Gastroesophageal sphincter (tissue), 4 donors: ENCODE measurements around the gene MRPL37. TPM values are rescaled to one million over a fixed set of nuclear protein-coding genes. Genes with fewer than 3 reads are reported as not detected.

Source experiments
- ATAC-seq: fragments of 150-250 bp; one replicate; pipeline ENCODE4 v1.9.1; 2016; ENCODE audit warnings: mild to moderate bottlenecking, moderate library complexity
- H3K27ac ChIP-seq, 4 donors: fragments of 200-600 bp; sonication (generic) in 3 of 4; 1 replicate in 3 of 4; 2 replicates in 1 of 4; pipeline ENCODE4 v1.5.1; 2016 to 2019
- H3K27me3 ChIP-seq: fragments of 200-600 bp; sonication (generic); one replicate; pipeline ENCODE4 v1.5.1; 2019
- H3K36me3 ChIP-seq, 2 donors: fragments of 200-600 bp; sonication (generic); one replicate each; pipeline ENCODE4 v1.5.1; 2019; ENCODE audit warnings: control low read depth in 1 of 2
- H3K4me1 ChIP-seq, 3 donors: fragments of 200-600 bp; sonication (generic); 1 replicate in 2 of 3; 2 replicates in 1 of 3; pipeline ENCODE4 v1.5.1; 2016 to 2019; ENCODE audit warnings: control low read depth in 2 of 3
- H3K4me3 ChIP-seq, 2 donors: fragments of 200-600 bp; sonication (generic); one replicate each; pipeline ENCODE4 v1.5.1; 2019; ENCODE audit warnings: mild to moderate bottlenecking in 1 of 2, moderate library complexity in 1 of 2
- H3K9me3 ChIP-seq, 3 donors: fragments of 200-600 bp; sonication (generic); one replicate each; pipeline ENCODE4 v1.5.1; 2017 to 2019; ENCODE audit warnings: control low read depth in 2 of 3
- CTCF ChIP-seq, 4 experiments: fragments of 200-600 bp in 2 of 4; fragments of 450-650 bp in 2 of 4; sonication (generic) in 1 of 4; IDR thresholded peaks; one replicate each; pipeline ENCODE4 v1.5.1; 2017 to 2019; ENCODE audit warnings: antibody characterized with exemption in 4 of 4, mild to moderate bottlenecking in 2 of 4, moderate library complexity in 2 of 4
- EP300 ChIP-seq: sonication (generic); formaldehyde crosslinking; IDR thresholded peaks from one replicate; pipeline ENCODE4 v1.6.1; 2017; ENCODE audit warnings: antibody characterized with exemption, mild to moderate bottlenecking
- POLR2A ChIP-seq, 2 donors: fragments of 450-650 bp; IDR thresholded peaks; one replicate each; pipeline ENCODE4 v1.6.1; 2017; ENCODE audit warnings: antibody characterized with exemption in 2 of 2, mild to moderate bottlenecking in 2 of 2, moderate library complexity in 1 of 2
- POLR2AphosphoS5 ChIP-seq: sonication (generic); formaldehyde crosslinking; IDR thresholded peaks from one replicate; pipeline ENCODE4 v1.6.1; 2017; ENCODE audit warnings: antibody characterized with exemption
- WGBS, 2 donors: methylation state at CpG; one replicate each; pipeline ENCODE4 v1.1.5; 2018; ENCODE audit warnings: low coverage in 1 of 2; 5-methylcytosine and 5-hydroxymethylcytosine counted together
- total RNA-seq, 4 donors: library from RNA; depleted of rRNA; stranded (reverse); fragments of >200 nt; gene quantifications; one replicate each; pipeline ENCODE4 v1.1.0, GENCODE V29; 2016

The MRPL37 gene
- total RNA-seq, 4 donors from 2014 or later, result 37.3 to 64.5 (median 52.0) TPM

GRCh38 chr1:54156201-54156600 lies 43.8 kb upstream of the MRPL37 start:
- no peaks in the 10 kb centered on the region for H3K9me3 ChIP-seq
- no peak overlapping the region for H3K4me3 ChIP-seq
- no peak overlapping the region for H3K27ac ChIP-seq
- TF ChIP-seq CTCF (IDR thresholded peaks at IDR 0.05) (no peak), POLR2AphosphoS5 (no peak), EP300 (no peak), POLR2A (IDR thresholded peaks at IDR 0.05) (no peak)
- 94% methylated on average over 2 of the region's 3 CpGs for WGBS, 2 donors
- H3K27me3 ChIP-seq, result no peaks in the 10 kb centered on the region
- H3K36me3 ChIP-seq, result no peaks in the 10 kb centered on the region
- ATAC-seq, result no peak
- peaks cover 0 to 9% (median 0%) of the 10 kb centered on the region in 3 donors for H3K4me1 ChIP-seq

DNA sequence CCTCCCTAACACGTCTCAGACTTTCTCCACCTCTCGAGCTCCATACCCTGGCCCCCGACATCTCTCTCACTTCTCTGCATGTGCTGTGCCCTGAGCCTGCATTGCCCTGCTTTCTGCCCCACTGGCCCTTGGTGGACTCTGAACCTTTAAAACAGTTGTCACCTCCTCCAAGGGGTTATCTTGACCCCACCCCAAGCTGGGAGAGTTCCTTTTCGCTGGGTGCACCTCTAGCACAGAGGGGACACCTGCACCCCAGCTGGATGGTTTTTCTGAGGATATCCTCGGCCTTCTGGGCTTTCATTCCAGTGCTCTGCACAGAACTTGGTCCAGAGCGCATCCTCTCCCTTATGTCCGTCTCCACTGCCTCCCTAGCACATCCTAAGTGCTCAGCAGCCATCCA lies 43.0 kb upstream of the MRPL37 start:
- TF ChIP-seq CTCF (IDR thresholded peaks at IDR 0.05) (no peak), EP300 (no peak), POLR2A (IDR thresholded peaks at IDR 0.05) (no peak), POLR2AphosphoS5 (no peak)
- Histone ChIP-seq H3K27ac (no peak overlapping the region), H3K4me3 (no peak overlapping the region), H3K4me1 (peaks cover 0 to 9% (median 0%) of the 10 kb centered on the region in 3 donors), H3K9me3 (no peaks in the 10 kb centered on the region), H3K27me3 (no peaks in the 10 kb centered on the region), H3K36me3 (no peaks in the 10 kb centered on the region)
- 97 to 100% methylated on average over 1 to 7 of the region's 7 CpGs for WGBS, 2 donors
- no peak for ATAC-seq

DNA sequence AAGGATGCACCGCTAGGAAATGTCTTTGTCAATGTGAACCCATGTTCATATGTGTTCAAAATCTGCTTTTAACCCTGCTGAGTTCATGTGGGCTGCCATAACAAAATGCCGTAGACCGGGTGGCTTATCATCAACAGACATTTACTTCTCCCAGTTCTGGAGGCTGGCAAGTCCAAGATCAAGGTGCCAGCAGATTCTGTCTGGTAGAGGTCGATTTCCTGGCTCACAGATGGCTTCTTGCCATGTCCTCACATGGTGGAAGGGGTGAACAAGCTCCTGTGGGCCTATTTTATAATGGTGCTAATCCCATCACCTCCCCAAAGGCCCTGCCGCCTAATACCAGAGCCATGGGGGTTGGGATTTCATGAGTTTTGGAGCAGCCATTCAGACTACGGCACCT lies 42.6 kb upstream of the MRPL37 start:
- TF ChIP-seq POLR2A (IDR thresholded peaks at IDR 0.05) (no peak), POLR2AphosphoS5 (no peak), EP300 (no peak), CTCF (IDR thresholded peaks at IDR 0.05) (no peak)
- no peaks in the 10 kb centered on the region for H3K9me3 ChIP-seq
- ATAC-seq, result no peak
- no peak overlapping the region for H3K27ac ChIP-seq
- 100% methylated on average over 2 of the region's 6 CpGs; no CpG with 5 or more reads in 1 of the 2 donors for WGBS, 2 donors
- H3K27me3 ChIP-seq, result no peaks in the 10 kb centered on the region
- no peak overlapping the region for H3K4me3 ChIP-seq
- peaks cover 0 to 9% (median 0%) of the 10 kb centered on the region in 3 donors for H3K4me1 ChIP-seq
- H3K36me3 ChIP-seq, result no peaks in the 10 kb centered on the region

DNA sequence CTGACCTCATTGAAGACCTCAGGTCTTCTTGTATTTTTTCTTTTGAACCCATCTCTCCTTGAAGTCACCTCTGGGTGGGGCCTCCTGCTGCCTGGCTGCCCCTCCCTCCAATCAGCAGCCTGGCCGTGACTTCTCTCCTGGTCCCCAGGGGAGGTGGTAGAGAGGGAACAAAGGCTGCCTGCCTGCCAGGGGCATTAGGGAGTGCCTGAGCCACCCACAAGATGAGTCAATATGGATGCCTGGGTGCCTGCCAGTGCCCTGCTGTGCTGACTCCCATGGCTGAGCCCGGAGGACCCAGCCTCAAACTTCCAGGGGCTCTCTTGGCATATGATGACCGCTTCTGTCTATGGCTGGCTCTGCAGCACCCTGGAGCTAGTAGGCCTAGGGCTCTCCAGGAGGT lies 41.9 kb upstream of the MRPL37 start:
- Histone ChIP-seq H3K27ac (no peak overlapping the region), H3K4me1 (peaks cover 0 to 9% (median 0%) of the 10 kb centered on the region in 3 donors), H3K36me3 (no peaks in the 10 kb centered on the region), H3K4me3 (no peak overlapping the region), H3K9me3 (no peaks in the 10 kb centered on the region), H3K27me3 (no peaks in the 10 kb centered on the region)
- ATAC-seq, result no peak
- 100% methylated on average over 1 of the region's 3 CpGs; no CpG with 5 or more reads in 1 of the 2 donors for WGBS, 2 donors
- TF ChIP-seq POLR2AphosphoS5 (no peak), CTCF (IDR thresholded peaks at IDR 0.05) (no peak), EP300 (no peak), POLR2A (IDR thresholded peaks at IDR 0.05) (no peak)

- no peak for TF ChIP-seq POLR2A (IDR thresholded peaks at IDR 0.05)
- TF ChIP-seq CTCF (IDR thresholded peaks at IDR 0.05), result no peak
- no peak for TF ChIP-seq EP300
- no peak for TF ChIP-seq POLR2AphosphoS5
- ATAC-seq, result no peak
Observed at GRCh38 chr1:54159733-54160316, 40.1 kb upstream of the MRPL37 start.

More at GRCh38 chr1:54159733-54160316, 40.1 kb upstream of the MRPL37 start:
- Histone ChIP-seq H3K27ac (no peak overlapping the region), H3K36me3 (no peaks in the 10 kb centered on the region), H3K4me3 (no peak overlapping the region), H3K9me3 (no peaks in the 10 kb centered on the region), H3K27me3 (no peaks in the 10 kb centered on the region), H3K4me1 (no peaks in the 10 kb centered on the region)
- 60% methylated on average over 1 of the region's 4 CpGs; no CpG with 5 or more reads in 1 of the 2 donors for WGBS, 2 donors
